AG04449 (cell line): ENCODE results near the gene NOL9.

Source experiments
- CTCF ChIA-PET: fragments of 350-600 bp; formaldehyde crosslinking; extraction: SDS; loops from one replicate; lab custom pipeline; 2021; ENCODE audit warnings: antibody characterized with exemption; lab: Yijun Ruan, JAX
- POLR2A ChIA-PET: fragments of 400-600, 350-600 bp; formaldehyde crosslinking; extraction: SDS; loops from one replicate; lab custom pipeline; 2020; ENCODE audit warnings: antibody characterized with exemption, inconsistent platforms; lab: Yijun Ruan, JAX
- DNase-seq: peaks from one replicate; pipeline ENCODE4 v3.0.0-alpha.2; 2010; ENCODE audit warnings: low read depth, low spot score
- H3K4me3 ChIP-seq: 2 replicates; pipeline ENCODE4 v1.5.1; 2011; ENCODE audit warnings: low read depth, mild to moderate bottlenecking, control low read depth, low read length
- TF ChIP-seq, protein P1 (sequence below): IDR thresholded peaks from one replicate; pipeline ENCODE4 v1.5.1; 2011; ENCODE audit warnings: mild to moderate bottlenecking, moderate library complexity, low read length, control low read depth, inconsistent platforms; ENCODE audit not compliant: insufficient read depth; ENCODE audit errors: missing control alignments

NOL9 gene

DNA sequence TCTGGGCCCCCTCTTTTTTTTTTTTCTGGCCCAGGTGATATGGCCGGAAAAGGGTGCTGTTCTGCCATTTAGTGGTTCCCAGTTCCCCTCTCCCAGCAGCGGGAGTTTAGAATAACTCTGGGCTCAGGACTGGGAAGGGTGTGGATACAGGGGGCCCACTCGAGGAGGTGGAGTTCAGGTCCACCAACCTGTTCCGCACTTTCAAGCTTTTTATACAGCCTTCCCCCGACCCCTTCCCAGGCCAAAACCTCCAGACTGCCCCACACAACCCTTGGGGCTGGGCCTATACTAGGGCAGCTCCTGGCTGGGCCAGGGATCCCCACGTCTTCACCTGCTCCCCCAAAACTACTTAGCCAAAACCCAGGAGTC lies 63.2 kb downstream of the NOL9 start:
- H3K4me3 ChIP-seq = peak overlapping the region; percentile 84
- ChIA-PET POLR2A (interaction anchor here (0.8 kb wide), 1 partner anchor 26 kb away, joined by 3 read pairs; no protein-coding TSS in a partner anchor), CTCF (interaction anchor here (0.6 to 11.0 kb wide), 17 partner anchors 11 to 251 kb away, joined by 3 to 236 read pairs (median 15); partner anchors contain the start of genes NOL9, TAS1R1, TNFRSF25 and ZBTB48)
- TF ChIP-seq, protein P1, sequence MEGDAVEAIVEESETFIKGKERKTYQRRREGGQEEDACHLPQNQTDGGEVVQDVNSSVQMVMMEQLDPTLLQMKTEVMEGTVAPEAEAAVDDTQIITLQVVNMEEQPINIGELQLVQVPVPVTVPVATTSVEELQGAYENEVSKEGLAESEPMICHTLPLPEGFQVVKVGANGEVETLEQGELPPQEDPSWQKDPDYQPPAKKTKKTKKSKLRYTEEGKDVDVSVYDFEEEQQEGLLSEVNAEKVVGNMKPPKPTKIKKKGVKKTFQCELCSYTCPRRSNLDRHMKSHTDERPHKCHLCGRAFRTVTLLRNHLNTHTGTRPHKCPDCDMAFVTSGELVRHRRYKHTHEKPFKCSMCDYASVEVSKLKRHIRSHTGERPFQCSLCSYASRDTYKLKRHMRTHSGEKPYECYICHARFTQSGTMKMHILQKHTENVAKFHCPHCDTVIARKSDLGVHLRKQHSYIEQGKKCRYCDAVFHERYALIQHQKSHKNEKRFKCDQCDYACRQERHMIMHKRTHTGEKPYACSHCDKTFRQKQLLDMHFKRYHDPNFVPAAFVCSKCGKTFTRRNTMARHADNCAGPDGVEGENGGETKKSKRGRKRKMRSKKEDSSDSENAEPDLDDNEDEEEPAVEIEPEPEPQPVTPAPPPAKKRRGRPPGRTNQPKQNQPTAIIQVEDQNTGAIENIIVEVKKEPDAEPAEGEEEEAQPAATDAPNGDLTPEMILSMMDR = no peak
- DNase-seq = no peak

DNA sequence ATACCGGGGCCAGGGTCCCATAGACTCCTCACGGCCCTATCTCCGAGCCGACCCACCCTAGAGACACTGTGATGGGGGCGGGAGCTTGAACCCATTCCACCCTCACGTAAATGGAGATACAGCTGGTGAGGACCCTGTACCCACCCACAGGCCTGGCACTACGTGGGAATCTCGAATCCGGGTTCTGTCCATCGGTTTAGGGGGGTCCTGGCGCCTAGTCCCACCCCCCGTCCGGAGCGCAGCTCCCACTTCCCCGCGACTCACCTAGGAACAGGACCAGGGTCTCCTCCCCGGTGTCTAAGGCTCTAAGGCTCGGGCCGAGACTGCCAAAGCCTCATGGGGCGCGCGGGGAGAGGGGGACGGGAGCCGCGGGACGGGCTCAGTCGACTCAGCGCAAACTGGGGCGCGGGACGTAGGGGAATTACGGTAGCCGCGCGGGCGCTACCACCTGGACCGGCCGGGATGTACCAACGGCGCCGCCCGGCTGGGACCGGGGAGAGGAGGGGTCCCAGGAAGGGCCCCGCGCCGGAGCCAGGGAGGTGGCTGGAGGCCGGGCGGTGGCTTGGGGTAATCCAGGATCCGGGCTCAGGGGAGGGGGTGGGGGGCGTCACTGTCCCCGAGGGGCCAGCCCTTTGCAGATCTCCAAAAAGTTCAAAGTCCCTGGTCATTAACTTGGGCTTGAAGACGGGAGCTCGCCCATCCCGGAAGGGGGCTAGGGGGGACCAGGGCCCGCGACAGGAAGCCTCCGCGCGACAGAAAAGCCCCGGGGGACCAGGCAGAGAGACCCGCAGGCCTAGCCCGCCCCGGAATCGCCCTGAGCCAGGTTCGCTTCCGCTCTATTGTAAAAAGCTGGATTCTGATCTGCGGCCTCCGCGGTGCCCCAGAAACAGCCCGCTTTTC lies 63.9 kb downstream of the NOL9 start:
- TF ChIP-seq, protein P1 = no peak
- peak overlapping the region; percentile 84 for H3K4me3 ChIP-seq
- no peak for DNase-seq
- ChIA-PET POLR2A (no interaction called here), CTCF (interaction anchor here (0.6 to 11.0 kb wide), 28 partner anchors 11 to 284 kb away, joined by 3 to 236 read pairs (median 9); partner anchors contain the start of genes KLHL21, NOL9, RNF207 and TAS1R1)

DNA sequence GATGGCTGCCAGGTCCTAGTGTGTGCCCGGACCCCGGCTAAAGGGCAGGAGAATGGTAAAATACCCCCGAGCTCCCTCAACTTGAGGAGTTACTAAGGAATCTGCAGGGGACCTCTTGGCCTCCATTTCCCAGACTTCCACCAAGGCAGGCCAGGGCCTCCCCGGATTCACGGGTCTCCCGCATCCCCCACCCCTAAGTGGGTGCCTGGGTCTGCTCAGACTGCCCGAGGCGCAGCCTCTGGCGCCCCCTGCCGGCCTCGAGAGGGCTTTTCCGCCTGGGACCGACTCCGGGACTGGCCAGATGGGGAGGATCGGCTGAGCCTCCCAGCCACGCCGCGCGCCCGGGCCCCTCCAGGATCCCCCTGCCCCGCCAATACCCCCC lies 64.5 kb downstream of the NOL9 start:
- CTCF ChIA-PET = interaction anchor here (0.6 to 11.0 kb wide), 32 partner anchors 12 to 283 kb away, joined by 3 to 236 read pairs (median 8); partner anchors contain the start of genes ESPN, KLHL21, NOL9 and RNF207
- peak overlapping the region; percentile 84 for H3K4me3 ChIP-seq
- DNase-seq = no peak
- POLR2A ChIA-PET = no interaction called here
- TF ChIP-seq, protein P1 = peak; percentile 95

DNA sequence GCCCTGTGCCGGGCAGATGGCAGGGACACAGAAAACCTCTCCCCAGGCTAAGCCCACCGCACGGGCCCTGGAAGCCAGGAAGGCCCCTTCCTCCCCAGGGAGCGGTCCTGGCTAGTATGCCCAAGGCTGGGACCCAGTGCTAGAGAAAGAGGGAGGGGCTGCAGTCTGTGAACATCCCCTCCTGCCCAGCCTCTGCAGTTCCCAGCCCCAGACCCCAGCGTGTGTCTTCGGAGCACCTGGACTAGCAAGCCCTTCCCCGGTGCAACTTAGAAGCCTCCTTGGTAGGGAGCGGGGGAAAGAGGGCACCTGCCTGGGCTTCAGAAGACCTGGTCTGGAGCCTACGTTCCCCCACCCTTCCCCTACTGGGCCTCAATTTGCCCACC lies 64.9 kb downstream of the NOL9 start:
- TF ChIP-seq, protein P1 = no peak
- peak overlapping the region; percentile 84; the same call in 1 of the 2 replicates for H3K4me3 ChIP-seq
- ChIA-PET CTCF (interaction anchor here (0.6 to 11.0 kb wide), 27 partner anchors 12 to 283 kb away, joined by 3 to 236 read pairs (median 9); partner anchors contain the start of genes ESPN, NOL9, RNF207 and TAS1R1), POLR2A (no interaction called here)
- no peak for DNase-seq

DNA sequence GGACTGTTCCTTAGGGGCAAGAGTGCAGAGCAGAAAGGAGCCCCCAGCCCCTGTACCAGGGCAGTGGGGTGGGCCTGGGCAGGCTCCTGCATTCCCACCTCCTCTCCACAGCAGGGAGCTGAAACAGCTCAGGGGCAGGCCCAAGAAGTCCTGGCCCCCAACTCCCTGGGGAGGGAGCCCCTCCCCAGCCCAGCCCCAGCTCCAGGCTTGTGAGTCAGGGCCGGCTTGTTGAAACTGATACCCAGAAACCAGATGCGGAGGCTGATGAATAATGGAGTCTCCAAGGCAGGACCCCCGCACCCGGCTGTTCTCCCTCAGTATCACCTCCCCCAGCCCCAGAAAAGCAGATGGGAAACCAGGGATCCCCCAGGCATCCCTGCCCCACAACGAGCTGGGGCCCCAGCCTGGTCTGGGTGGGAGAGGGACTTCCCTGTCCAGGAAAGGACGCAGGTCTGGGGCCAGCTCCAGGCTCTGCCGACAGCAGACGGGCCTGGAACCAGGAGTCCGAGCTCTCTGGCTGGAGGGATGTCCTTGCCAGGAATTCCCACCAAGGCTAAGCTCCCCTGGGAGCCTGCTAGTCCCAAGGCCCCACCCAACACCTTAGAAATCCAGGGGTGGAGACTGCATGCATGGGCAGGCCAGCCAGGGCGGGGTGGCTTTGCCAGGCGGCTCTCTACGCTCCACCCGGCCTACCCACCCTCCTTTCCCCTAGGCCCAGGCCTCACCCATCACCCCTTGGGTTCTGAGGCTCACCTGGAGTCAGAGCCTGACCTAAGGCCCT lies 65.5 kb downstream of the NOL9 start:
- TF ChIP-seq, protein P1 = no peak
- DNase-seq = no peak
- H3K4me3 ChIP-seq = no peak overlapping the region
- ChIA-PET POLR2A (no interaction called here), CTCF (interaction anchor here (0.6 to 11.0 kb wide), 27 partner anchors 13 to 282 kb away, joined by 3 to 236 read pairs (median 9); partner anchors contain the start of genes ESPN, NOL9, RNF207 and TAS1R1)
